ENCODE results near the gene PFKP.

The PFKP gene

DNA sequence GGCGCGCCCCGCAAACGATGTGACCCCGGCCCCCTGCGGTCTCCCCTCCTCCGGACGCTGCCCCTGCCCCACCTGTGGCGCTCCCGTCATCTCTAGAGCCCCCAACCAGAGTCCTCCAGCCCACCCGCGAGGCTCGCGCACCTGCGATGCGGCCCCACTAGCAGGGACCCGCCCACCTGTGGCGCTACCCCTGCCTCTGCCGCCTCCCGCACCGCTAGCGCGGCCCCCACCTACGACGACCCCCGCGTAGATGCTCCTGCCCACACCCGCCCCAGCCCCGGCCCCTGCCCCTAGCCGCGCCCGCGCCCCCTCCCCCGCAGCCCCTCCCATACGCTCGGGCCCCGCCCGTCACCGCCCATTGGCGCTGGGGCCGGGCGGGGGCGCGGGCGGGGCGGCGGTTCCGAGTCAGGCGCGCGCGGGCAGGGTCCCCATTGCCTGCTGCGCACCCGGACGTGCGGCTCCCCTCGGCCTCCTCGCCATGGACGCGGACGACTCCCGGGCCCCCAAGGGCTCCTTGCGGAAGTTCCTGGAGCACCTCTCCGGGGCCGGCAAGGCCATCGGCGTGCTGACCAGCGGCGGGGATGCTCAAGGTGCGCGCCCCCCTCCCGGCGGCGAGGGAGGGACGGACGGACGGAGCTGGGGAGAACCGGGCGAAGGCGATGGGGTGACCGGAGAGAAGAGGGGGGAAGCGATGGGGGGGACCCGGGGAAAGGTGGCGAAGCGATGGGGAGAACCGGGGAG lies at the start of gene PFKP:
PFKP (plus strand) TSS at position 431 of the 741 bp plus-strand sequence; CDS start at position 479, 48 bp downstream.
- peak; percentile 53 for DNase-seq (ENCODE audit: low spot score)

- no peak for DNase-seq (ENCODE audit: low spot score)
Measured at GRCh38 chr10:3018247-3018646, 49.1 kb upstream of the PFKP start.

GRCh38 chr10:3020311-3020710 lies 47.0 kb upstream of the PFKP start:
- DNase-seq (ENCODE audit: low spot score), result no peak

- no peak for DNase-seq (ENCODE audit: low spot score)
Measured at GRCh38 chr10:3020881-3021280, 46.5 kb upstream of the PFKP start.

DNA sequence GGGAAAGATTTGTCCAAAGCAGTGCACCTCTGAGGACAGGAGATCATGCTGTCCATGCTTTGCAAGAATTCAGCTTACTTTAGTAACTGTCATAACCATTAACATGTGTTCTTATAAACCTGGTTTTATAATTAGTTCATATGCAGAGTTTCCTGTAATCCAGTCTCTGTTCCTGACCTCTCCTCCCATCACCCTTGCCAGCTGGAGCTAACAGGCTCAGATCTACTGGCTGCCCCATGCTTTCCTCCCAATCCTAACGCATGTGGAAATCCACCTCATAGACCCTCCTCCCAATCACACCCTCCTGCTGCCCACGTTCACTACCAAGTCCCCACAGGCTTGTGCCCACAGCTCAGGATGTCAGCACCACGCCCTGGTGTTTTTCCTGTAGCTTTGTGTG lies 45.3 kb upstream of the PFKP start:
- DNase-seq (ENCODE audit: low spot score), result no peak

- DNase-seq (ENCODE audit: low spot score), result no peak
Measured at GRCh38 chr10:3023892-3024291, 43.5 kb upstream of the PFKP start.

GRCh38 chr10:3025026-3025683 lies 42.2 kb upstream of the PFKP start:
- DNase-seq (ENCODE audit: low spot score), result no peak

DNA sequence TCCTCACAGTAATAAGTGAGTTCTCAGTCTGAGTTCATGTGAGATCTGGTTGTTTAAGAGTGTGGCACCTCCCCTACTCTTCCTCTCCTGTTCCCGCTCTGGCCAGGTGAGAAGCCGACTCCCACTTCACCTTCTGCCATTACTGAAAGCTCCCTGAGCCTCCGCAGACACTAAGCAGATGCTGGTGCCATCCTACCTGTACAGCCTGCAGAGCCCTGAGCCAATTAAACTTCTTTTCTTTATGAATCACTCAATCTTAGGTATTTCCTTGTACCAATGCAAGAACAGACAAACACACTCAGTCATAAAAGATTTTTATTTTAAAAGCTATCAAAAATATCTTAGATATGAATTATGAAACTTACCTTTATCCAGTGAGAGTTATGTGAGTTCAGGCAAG lies 39.5 kb upstream of the PFKP start:
- no peak for DNase-seq (ENCODE audit: low spot score)

GRCh38 chr10:3028441-3028840 lies 38.9 kb upstream of the PFKP start:
- DNase-seq (ENCODE audit: low spot score), result no peak

- no peak for DNase-seq (ENCODE audit: low spot score)
Measured at GRCh38 chr10:3030765-3031164, 36.6 kb upstream of the PFKP start.

- DNase-seq (ENCODE audit: low spot score), result no peak
Measured at GRCh38 chr10:3031490-3031889, 35.9 kb upstream of the PFKP start.

DNA sequence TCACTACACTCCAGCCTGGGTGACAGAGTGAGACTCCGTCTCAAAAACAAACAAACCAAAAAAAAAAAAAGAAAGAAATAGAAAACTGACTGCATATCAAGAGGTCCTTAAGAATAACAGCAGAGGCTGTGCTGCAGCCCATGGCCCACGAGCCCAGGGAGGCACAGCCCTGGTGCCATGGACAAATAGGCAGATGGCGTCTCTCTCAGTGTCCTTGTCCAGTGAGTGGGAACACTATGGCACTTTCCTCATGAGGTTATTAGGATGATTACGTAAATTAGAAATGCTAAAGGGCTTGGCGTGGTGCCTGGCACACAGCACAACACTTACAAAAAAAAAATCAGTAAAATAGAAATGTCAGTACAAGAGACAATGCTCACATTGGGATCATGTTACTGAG lies 33.4 kb upstream of the PFKP start:
- DNase-seq (ENCODE audit: low spot score), result no peak

GRCh38 chr10:3034616-3035015 lies 32.7 kb upstream of the PFKP start:
- no peak for DNase-seq (ENCODE audit: low spot score)

- no peak for DNase-seq (ENCODE audit: low spot score)
Measured at GRCh38 chr10:3036155-3037021, 31.0 kb upstream of the PFKP start.

DNA sequence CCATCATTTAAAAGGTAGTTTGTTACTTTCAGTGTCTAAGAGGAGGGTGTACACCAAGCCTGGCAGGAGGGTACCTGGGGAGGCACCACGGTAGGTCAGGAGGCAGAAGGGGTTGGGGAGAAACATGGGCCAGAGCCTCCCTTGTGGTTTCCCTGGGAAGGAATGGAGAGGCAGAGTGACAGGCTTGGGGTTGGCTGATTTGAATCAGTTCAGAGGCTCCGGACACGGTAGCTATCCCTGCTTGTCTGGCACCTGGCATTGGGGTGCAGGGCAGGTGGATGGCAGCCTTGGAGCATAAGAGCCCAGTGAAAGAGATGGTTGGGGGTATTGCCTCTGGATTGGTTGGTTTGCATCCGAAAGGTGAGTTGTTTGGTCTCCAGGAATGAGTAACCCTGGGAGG lies 30.2 kb upstream of the PFKP start:
- DNase-seq (ENCODE audit: low spot score), result no peak

- no peak for DNase-seq (ENCODE audit: low spot score)
Measured at GRCh38 chr10:3040069-3040468, 27.3 kb upstream of the PFKP start.

DNA sequence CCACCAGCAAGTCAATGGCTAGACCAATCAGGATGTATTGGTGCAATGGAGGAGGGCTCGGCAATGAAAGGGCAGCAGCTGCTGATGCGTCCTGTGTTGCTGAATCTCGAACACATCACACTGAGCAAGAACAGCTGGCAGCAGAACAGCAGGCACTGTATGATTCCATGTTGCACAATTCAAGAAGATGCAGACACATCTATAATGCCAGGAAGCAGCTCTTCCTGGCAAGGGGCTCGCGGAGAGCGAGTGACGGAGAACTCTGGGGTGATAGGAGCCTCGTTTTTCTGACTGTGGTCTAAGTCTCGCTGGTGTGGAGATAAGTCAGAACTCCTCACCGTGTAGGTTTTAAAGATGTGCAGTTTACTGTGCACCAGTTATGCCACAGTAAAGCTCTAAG lies 24.8 kb upstream of the PFKP start:
- DNase-seq (ENCODE audit: low spot score), result no peak

DNA sequence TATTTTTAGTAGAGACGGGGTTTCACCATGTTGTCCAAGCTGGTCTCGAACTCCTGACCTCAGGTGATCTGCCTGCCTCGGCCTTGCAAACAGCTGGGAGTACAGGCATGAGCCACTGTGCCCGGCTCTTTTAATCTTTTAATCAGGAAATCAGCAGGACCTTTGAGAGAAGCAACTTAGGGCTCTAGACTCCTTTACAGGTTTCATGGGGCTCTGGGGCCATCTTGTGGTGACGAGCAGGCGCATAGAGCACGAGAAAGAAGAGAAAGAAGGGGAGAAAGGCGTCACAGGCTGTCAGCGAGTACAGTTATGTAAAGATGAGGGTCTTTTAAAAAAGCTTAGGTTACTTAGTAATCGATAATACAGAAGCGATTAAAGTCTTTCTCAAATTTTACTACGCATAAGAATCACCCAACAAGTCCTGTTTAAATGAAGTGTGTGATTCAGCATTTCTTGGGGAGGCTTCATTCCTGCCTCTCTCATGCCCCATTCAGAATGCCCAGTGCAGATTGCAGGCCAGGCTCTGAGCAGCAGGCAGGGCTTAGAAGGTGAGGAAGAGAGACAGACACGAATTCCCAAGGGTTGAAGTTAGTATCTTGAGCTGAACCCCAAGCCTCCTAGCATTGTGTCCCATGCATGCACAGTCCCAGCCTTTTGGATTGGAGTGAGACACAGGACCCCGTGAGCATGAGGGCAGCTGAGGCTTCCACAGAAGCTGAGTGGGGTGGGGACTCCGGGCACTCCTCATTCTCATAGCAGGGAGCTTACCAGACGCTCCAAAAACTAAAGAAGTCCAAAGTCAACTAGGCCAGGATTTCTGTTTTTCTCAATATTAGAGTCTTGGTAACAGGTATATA lies 23.6 kb upstream of the PFKP start:
- peak; percentile 16 for DNase-seq (ENCODE audit: low spot score)

DNA sequence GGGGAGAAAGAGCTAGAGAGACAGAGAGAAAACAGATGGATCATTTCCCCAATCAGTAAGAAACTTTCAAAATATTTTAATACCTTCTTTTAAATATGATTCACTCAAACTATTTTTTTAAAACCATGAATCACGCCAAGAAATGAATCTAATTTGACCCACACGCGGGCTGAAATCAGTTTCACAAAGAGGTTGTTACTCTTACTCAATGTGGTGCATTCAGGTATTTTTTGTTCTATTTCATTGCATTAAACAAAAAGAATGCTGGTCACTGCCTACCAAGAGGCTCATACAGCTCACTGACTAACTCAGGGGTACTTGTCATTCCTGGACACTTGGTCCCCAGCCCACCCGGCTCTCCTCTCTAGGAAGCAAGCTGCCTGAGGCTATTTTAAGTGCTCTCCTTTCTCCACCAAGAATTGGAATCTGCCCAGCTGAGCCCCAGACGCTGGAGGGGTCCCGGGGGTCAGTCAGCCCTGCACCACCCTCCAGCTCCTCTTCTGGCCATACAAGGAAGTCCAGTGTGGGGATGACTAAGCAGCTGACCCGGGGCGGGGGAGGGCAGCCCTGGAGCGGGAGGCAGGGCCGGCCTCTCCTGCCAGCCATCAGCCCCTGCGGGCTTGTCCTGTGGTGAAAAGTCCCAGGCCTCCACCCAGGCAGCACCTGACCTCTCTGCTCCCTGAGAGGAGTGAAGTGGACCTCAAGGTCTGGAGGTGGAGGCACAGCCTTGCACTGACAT lies 21.7 kb upstream of the PFKP start:
- no peak for DNase-seq (ENCODE audit: low spot score)

DNA sequence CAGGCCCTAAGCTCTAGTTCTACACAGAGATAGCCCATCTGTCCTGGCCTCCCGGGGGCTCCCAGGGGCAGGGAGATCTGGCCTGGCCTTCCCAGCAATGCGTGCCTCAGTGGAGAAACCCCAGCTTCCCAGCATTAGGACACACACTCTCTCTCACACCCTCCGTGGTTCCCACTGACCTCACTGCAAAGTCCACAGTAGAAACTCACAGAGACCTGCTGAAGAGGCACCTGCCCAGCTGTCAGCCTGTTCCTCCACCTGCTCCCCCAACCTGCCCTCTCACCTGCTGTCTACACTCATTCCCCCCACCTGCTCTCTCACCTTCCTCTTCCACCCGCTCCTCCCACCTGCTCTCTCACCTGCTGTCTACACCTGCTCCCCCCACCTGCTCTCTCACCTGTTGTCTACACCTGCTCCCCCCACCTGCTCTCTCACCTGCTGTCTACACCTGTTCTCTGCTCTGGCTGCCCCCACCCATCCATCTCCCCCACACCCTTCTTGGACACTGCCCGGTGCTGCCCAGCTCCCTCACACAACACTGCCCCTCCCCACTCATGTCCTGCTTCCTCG lies 21.1 kb upstream of the PFKP start:
- DNase-seq (ENCODE audit: low spot score), result no peak
